Measurements from ENCODE around the gene FRAS1.

DNA sequence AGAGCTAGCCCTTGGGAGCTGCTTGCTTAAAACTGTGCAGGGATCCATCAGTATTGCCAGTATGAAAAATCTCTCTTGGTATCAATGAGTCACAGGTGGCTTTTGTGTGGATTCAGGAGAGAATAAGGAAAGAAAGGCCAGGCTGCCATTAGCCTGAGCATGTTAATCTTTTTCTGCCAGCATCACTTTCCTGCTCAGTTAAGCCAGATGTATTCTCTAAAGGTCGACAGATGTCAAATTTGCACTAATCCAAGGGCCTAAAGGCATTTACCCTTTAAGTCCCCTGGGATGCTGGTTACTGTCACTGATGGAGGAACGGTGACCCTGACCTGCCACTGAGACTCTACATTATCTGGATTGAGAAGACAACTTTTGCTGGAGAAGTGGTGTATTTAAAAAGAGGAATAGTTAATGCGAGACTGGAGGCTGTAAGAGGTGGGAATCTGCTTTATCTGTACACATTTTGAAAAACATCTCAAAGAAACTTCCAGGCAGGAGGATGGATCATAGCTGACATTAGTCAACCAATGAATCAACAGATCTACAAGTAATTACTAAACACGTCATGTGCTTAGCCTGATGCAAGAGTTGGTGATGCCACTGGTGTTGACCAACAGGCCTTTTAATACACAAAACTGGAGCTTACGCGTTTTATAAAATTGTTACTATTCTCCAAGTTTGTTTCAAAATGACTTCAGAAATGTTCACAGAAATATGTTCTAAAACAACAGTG is 253.1 kb downstream of the FRAS1 start:
- TF ChIP-seq, protein P1, sequence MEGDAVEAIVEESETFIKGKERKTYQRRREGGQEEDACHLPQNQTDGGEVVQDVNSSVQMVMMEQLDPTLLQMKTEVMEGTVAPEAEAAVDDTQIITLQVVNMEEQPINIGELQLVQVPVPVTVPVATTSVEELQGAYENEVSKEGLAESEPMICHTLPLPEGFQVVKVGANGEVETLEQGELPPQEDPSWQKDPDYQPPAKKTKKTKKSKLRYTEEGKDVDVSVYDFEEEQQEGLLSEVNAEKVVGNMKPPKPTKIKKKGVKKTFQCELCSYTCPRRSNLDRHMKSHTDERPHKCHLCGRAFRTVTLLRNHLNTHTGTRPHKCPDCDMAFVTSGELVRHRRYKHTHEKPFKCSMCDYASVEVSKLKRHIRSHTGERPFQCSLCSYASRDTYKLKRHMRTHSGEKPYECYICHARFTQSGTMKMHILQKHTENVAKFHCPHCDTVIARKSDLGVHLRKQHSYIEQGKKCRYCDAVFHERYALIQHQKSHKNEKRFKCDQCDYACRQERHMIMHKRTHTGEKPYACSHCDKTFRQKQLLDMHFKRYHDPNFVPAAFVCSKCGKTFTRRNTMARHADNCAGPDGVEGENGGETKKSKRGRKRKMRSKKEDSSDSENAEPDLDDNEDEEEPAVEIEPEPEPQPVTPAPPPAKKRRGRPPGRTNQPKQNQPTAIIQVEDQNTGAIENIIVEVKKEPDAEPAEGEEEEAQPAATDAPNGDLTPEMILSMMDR (IDR thresholded peaks at IDR 0.05) = no peak
- TF ChIP-seq POLR2A (IDR thresholded peaks at IDR 0.05) = no peak
